Stimulated activated CD4-positive, alpha-beta T cell treated with anti-CD3 and anti-CD28 coated beads, Interleukin-4, amount 100 ng/mL, for 48 hours (primary cell): ENCODE data around the gene CALCOCO2.
"Not testable (repeated sequence)": the region's sequence is repeated elsewhere in the genome, so short reads cannot be mapped to it uniquely, and the experiment has no call there.

ENCODE experiments used
- DNase-seq, 2 donors: peaks; one replicate each; pipeline ENCODE4 v3.0.0-alpha.2; 2020; ENCODE audit warnings: low read depth in 2 of 2

CALCOCO2 gene

DNA sequence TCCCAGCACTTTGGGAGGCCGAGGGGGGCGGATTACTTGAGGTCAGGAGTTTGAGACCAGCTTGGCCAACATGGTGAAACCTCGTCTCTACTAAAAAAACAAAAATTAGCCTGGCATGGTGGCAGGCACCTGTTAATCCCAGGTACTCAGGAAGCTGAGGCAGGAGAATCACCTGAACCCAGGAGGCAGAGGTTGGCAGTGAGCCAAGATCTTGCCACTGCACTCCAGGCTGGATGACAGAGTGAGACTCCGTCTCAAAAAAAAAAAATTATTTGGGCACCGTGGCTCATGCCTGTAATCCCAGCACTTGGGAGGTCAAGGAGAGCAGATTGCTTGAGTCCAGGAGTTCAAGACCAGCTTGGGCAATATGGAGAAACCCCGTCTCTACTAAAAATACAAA, 9.9 kb upstream of the CALCOCO2 start:
- not testable (repeated sequence) for DNase-seq

DNA sequence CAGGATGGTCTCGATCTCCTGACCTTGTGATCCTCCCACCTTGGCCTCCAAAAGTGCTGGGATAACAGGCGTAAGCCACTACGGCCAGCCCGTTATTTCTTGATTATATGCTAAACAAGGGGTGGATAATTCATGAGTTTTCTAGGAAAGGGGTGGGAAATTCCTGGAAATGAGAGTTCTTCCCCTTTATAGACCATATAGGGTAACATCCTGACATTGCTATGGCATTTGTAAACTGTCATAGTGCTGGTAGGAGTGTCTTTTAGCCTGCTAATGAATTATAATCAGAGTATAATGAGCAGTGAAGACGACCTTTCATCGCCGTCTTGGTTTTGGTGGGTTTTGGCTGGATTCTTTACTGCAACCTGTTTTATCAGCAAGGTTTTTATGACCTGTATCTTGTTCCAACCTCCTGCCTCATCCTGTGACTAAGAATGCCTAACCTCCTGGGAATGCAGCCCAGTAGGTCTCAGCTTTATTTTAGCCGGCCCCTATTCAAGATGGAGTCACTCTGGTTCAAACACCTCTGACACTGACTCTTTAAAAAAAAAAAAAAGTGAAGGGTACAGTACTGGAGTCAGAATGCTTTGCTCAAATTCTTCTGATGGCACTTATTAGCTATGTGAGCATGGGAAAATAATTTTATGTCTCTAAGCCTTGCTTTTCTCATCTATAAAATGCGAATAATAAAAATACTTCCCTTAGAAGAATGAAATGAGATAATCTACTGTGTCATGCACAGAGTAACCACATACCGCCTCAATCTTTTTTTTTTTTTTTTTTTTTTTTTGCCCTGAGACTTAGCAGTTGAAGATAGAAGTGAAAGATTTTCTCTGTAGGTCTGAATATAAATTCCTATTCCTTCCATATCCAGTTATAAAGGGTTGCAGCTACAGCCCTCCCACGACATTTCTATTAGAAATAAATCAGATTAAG, 5.1 kb upstream of the CALCOCO2 start:
- no peak for DNase-seq

DNA sequence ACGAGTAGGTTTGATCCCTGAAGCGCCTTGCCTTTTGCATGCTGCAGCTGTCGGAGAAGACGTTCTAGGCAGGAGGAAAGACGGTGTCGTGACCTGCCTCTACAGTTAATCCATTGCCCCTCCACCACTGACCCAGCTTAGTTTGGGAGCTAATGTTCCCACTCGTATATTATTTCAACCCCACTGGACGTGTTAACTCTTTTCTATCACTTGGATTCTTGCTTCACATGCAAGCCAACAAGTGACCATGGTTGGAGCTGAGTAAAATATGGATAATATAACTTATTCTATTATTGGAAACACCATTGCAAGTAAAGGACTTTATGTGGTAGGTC, 681 bp downstream of the CALCOCO2 start:
- no peak for DNase-seq

DNA sequence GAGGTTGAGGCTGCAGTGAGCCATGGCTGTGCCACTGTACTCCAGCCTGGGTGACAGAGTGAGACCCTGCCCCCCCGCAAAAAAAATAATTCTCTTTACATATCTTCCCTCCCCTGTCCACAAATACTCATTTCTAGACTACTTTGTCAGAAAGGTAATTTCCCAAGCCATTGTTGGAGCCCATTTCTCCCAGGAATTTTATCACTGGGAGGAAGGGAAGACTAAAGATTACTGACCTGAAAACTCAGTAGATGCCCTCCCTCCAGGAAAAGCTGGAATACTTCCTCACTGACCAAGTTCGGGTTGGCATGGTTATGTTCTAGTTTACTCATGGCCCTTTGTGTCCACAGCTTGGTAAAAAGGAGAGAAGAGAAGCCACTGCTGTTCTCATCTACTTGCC, 4.1 kb downstream of the CALCOCO2 start:
- DNase-seq, result no peak

DNA sequence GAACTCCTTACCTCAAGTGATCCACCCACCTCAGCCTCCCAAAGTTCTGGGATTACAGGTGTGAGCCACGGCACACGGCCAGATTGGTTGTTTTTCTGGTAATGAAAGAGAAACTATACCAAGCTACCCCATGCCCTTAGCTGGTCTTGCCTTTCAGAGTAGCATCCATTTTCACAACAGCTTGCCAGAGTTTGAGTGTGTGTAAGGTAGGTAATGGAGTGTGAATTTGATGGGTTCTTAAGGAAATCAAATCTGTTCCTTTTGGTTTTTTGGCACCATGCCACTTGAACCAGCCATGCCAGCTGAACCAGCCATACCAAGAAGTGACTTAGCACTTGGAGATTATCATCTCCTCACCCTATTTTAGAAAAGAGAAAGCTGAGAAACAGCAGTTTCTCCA, 5.1 kb downstream of the CALCOCO2 start:
- DNase-seq, result no peak

DNA sequence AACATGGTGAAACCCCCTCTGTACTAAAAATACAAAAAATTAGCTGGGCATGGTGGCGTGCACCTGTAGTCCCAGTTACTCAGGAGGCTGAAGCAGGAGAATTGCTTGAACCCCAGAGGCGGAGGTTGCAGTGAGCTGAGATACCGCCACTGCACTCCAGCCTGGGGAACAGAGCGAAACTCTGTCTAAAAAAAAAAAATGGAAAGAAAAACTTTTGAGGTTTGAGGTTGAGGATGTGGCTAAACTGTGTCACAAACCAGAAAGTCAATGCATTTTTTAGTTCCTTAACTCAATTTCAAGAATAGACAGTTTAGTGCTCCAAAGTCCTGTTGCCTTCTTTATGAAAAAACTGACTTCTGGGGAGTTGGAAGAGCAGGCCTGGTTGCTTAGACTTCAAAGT, 6.6 kb downstream of the CALCOCO2 start:
- not testable (repeated sequence) for DNase-seq

DNA sequence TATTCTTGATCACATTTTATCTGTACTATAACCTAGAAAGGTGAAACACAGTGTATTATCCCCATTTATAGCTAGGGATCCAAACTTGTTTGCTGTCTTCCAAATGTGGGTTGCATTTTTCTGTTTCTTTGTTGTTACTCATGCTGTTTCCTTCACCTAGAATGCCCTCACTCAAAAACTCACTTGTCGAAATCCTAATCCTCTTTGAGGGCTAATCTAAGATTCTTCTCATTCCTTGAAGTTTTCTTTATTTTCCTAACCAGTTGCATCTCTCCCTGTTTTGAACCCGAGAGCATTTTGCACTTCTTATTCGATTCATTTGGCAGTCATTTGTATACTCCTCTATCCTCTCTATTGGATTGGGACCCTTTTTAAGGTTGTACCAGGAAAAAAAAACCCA, 9.6 kb downstream of the CALCOCO2 start:
- no peak for DNase-seq

DNA sequence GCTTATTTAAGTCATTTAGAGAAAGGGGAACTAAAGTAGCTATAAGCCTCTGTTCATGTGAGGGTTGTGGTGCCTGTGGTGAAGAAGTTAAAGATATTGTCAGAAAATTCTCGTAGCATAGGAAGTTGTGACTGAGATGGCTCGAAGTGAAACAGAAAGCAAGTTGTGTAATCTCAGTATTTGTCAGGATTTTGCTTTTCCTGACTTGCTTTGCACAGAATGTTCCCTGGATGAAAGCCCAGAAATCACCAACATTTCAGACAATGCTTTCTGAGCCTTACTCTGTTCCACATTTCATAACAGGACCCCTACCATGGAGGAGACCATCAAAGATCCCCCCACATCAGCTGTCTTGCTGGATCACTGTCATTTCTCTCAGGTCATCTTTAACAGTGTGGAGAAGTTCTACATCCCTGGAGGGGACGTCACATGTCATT, 10.6 kb downstream of the CALCOCO2 start:
- DNase-seq, result no peak

DNA sequence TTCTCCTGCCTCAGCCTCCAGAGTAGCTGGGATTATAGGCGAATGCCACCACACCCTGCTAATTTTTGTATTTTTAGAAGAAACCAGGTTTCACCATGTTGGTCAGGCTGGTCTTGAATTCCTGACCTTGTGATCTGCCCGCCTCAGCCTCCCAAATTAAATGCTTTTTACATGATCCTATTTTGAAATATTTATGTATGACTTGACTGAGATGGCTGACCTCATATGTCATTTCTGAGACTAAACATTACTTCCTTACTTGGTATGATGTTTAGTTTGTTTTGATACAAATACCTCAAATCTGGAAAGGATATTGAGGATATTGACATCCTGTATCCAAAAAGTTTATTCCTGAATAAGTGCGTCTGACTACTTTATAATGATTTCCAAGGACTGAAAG, 11.9 kb downstream of the CALCOCO2 start:
- no peak for DNase-seq

DNA sequence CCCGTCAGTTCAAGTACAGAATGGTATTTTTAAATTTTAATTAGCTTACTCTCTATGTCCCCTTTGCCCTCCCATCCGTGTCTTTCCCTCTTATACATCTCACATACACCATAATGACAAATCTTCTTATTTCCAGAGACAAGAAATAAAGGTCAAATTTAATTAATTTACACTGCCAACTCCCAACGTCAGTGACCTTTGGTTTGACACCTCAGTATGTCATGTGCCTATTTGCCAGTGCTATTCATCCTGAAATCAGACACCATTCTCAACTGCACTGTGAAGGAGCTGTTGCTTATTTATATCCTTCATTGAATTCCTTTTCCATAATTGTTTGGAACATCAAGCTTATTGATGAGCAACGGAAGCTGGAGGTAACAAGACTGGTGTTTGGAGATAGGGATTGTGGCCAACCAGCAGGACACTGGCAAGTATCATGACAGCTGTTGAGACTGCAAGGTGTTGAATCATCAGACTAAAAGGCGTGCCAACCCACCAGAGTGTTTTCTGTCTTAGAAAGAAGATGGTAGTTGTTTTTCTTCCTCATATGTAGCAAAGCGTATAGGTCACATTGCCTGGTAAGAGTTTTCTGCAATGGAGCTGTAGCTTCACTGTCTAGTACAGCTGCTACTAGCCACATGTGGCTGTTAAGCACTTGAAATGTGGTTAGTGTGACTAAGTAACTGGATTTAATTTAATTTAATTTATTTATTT, 12.5 kb downstream of the CALCOCO2 start:
- no peak for DNase-seq

DNA sequence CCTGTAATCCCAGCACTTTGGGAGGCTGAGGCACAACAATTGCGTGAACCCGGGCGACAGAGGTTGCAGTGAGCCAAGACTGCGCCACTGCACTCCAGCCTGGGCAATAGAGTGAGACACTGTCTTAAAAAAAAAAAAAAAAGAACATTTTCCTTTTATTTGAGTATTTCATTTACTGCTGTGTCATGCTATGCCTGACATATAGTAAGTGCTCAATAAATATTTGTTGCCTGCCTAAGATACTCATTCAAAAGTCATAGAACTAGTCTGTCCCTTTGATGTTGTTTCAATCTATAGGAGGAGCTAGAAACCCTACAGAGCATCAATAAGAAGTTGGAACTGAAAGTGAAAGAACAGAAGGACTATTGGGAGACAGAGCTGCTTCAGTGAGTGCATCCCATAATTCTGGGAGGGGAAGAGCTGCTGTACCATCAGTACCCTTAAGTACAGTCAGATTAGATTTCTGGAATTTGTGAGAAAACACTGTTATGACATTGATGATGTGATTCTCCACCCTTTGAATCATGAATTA, 20.0 kb downstream of the CALCOCO2 start:
- no peak for DNase-seq

DNA sequence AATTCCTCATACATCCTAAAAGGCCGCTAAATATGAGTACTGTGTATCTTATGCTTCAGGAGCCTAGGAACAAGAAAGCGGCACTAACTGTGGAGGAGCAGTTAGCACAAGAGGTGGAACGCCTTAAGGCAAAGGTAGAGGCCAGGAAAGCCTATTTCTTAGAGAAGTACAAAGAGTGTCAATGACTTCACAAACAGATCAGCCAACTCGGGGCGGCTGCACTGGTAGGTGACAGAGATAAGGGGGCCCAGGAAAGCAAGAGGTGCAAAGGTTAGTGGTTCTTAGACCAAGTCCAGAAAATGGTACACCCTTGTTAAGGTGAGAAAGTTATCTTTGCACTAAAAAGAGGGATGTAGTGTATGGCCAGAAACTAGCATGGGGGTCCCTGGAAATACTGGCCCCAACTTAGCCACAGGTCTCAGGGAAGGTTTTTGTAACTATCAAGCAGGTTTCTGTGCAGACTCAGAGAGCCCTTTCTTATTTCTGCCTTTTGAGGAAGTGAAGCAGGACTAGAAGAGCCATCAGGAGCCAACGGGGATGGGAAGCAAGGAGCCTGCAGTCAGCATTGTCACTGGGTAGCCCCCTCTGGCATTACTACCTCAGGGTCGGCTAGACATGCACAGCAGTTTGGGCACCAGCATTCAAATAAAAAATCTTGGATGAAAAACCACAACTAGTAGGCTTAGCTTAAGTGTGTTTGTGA, 24.1 kb downstream of the CALCOCO2 start:
- no peak for DNase-seq

DNA sequence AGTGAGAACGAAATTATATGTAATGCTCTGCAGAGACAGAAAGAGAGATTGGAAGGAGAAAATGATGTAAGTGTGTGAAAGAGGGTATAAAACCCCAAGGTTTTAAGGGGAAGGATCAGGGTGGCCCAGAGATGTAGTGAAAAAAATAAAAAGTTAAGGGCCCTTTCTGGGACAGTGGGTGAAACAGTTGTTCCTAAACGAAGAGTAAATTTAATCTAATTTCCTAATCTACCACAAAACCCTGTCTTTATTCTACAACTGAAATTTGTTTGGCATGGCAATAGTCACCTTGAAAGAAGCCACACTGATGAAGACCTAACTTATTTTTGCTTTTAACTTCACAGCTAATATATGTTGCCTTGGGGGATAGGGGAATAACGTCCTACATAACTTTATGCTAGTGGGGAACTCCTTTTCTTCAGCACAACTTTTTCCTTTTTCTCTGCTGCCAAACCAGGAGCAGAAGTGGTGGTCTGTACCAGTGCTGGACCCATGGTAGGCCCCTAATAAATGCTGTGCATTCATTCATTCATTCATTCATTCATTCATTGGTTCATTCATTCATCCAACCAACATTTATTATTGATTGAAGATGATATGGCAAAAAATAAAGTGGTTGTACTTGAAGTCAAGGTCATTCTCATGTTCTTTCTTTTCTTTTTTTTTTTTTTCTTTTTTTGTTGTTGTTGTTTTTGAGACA, 25.4 kb downstream of the CALCOCO2 start:
- DNase-seq, result no peak

DNA sequence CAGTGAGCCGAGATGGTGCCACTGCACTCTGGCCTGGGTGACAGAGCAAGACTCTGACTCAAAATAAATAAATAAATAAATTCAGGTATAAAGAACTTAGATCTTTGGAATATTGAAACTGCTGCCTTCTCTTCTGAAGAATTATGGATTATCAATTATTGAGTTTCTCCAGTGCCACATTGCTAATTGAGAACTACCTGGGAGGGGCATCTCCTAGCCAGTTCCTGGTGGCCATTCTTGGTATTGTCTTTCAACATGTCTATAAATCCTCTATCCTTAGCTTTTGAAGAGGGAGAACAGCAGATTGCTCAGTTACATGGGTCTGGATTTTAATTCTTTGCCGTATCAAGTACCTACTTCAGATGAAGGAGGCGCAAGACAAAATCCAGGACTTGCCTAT, 29.2 kb downstream of the CALCOCO2 start:
- no peak for DNase-seq

DNA sequence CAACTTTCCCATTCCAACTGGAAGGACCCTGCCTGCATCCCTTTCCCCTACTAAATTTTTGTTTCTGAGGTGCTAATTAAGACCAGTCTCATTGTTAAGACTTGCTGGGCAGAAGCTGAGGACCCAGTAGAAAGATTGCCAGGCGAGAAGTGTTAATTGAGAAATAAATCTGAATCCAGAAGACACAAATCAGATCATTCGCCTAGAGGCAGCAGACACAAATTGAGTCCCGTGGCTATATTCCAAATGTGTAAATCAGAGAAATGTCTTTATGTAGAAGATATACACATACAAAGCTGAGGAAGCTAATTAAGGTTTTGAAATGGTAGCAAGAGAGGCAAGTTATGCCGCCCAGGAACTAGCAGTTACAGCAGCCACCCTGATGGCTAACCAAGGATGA, 29.6 kb downstream of the CALCOCO2 start:
- no peak for DNase-seq

DNA sequence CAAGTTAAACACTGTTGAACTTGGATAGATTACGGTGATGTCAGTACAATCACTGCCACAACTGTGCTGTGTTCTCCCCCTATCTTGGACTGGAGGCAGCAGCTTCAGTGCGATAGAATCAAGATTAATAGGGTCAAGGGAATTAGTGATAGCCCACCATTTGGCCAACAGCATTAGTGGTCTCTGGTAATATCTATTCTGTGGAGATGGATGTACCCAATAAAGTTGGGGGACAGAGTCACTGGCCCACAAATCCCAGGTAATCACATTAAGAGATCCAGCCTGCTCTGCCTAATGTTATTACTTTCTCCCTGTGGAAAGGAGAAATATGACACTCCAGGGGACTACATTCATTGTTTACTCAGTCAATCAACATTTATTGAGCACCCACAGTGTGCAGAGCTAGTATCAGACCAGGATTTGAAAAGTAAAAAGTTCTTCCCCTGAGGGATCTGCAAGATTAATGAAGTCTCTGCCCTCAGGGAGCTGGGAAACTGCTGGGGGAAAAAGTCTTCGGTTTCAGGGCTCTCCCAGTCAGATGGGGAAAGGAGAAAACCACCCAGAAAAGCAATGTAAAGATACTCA, 38.2 kb downstream of the CALCOCO2 start:
- no peak for DNase-seq

DNA sequence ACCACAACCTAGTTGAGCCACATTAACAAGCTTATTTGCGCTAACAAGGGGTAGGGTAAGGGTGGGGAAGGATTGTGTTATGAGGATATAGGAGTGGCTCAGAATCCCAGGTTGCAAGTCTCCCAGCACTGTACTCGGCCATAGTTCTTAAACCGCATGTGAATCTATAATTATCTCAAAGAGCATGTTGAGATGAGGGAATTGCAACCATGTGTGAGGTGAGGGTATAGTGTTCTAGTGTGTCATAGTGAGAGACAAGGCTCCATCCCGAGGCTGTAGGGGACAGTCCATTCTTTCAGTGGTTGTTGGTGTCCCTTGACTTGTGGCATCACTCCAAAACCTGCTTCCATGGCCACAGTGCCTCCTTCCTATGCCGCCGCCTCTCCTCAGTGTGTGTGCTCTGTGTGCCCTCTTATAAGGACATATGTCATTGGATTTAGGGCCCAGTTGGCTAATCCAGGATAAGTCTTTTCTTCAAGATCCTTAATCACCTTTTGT, 39.0 kb downstream of the CALCOCO2 start:
- no peak for DNase-seq

DNA sequence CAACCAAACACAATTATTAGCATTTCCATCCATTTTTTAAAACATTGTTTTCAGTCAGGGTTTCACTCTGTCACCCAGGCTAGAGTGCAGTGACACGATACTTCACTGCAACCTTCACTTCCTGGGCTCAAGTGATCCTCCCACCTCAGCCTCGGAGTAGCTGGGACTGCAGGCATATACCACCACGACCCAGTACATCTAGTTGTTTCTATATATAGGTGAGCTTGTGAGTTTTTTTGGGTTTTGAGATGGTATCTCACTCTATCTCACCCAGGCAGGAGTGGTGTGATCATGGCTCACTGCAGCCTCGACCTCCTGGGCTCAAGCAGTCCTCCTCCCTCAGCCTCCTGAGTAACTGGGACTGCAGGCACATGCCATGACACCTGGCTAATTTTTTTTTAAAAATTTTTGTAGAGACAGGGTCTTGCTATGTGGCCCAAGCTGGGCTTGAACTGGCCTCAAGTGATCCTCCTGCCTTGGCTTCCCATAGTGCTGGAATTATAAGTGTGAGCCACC, 40.3 kb downstream of the CALCOCO2 start:
- DNase-seq, result no peak

DNA sequence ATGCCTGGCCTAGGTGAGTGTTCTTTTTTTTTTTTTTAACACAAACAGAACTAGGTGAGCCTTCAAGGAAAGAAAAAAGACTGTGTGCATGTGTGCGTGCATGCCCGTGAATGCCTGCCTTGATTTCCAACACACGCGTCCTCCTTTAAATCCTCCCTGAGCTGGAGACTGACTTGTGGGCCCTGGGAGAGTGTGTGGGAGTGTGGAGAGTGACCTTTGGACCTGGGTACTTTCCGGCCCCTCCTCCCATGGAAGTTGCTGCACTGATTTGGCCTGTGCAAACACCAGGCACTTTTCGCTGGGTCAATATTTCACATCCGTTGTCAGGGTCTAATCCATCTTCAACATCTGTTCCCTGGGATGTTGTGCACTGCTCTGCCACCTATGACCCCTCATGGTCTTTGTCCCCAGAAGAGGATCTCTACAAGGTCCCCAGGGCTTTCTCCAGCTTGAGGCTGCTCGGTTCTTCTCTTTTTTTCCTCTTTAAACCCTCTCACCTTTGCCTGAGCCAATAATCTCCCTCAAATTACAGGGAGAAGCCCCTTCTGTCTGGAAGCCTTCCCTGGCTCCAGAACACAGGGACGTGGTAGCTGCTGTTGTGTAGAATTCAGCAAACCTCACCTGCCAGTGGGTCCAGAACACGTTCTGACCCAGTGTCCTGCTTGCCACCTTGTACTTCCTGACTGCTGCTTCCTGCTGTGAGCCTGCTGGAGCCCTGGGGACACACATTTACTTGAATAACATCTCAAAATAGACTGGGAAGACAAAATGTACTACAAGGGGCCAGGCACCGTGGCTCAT, 40.9 kb downstream of the CALCOCO2 start:
- no peak for DNase-seq

DNA sequence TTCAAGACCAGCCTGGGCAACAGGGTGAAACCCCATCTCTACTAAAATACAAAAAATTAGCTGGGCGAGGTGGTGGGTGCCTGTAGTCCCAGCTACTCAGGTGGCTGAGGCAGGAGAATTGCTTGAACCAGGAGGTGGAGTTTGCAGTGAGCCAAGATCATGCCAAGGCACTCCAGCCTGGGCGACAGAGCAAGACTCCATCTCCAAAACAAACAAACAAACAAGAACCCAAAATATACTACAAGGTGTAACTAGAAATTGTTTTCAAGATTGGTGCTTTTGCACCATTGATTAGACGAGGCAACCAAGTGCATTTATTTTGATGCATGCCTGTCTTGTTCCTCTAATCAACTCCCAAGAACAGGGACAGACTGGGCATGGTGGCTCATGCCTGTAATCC, 41.6 kb downstream of the CALCOCO2 start:
- DNase-seq, result not testable (repeated sequence)
